Effector memory CD4-positive, alpha-beta T cell (primary cell): ENCODE data around the gene RGS10.
A peak's percentile ranks its signal among the peaks of the same experiment; 100 is the strongest.

Source experiments
- DNase-seq, 3 donors: peaks; one replicate each; pipeline ENCODE4 v3.0.0-alpha.2; 2020
- H3K27ac ChIP-seq: 2 replicates; pipeline ENCODE4 v1.7.0; 2013; ENCODE audit warnings: mild to moderate bottlenecking, low read length, moderate library complexity; ENCODE audit not compliant: insufficient read depth, poor library complexity, severe bottlenecking
- H3K27me3 ChIP-seq: replicated peaks from 2 replicates; pipeline ENCODE4 v1.7.0; 2013; ENCODE audit warnings: mild to moderate bottlenecking, low read length; ENCODE audit not compliant: insufficient read depth, control insufficient read depth, poor library complexity, severe bottlenecking
- H3K36me3 ChIP-seq: 2 replicates; pipeline ENCODE4 v1.7.0; 2013; ENCODE audit warnings: mild to moderate bottlenecking, low read length, moderate library complexity; ENCODE audit not compliant: control insufficient read depth, insufficient read depth
- H3K4me1 ChIP-seq: 2 replicates; pipeline ENCODE4 v1.7.0; 2013; ENCODE audit warnings: low read length, mild to moderate bottlenecking; ENCODE audit not compliant: control insufficient read depth, insufficient read depth, poor library complexity, severe bottlenecking
- H3K4me3 ChIP-seq: 2 replicates; pipeline ENCODE4 v1.7.0; 2013; ENCODE audit warnings: low read length, low read depth, mild to moderate bottlenecking; ENCODE audit not compliant: insufficient read depth, poor library complexity, severe bottlenecking
- H3K9me3 ChIP-seq: 2 replicates; pipeline ENCODE4 v1.7.0; 2013; ENCODE audit warnings: mild to moderate bottlenecking, low read length, moderate library complexity; ENCODE audit not compliant: control insufficient read depth

The RGS10 gene

GRCh38 chr10:119498889-119499676 is 43.4 kb downstream of the RGS10 start:
- peak overlapping the region; percentile 36 for H3K27ac ChIP-seq
- H3K36me3 ChIP-seq = no peaks in the 10 kb centered on the region
- no peak overlapping the region for H3K4me3 ChIP-seq
- no peaks in the 10 kb centered on the region for H3K9me3 ChIP-seq
- no peaks in the 10 kb centered on the region for H3K27me3 ChIP-seq
- no peak for DNase-seq
- H3K4me1 ChIP-seq = peaks cover 61% of the 10 kb centered on the region

DNA sequence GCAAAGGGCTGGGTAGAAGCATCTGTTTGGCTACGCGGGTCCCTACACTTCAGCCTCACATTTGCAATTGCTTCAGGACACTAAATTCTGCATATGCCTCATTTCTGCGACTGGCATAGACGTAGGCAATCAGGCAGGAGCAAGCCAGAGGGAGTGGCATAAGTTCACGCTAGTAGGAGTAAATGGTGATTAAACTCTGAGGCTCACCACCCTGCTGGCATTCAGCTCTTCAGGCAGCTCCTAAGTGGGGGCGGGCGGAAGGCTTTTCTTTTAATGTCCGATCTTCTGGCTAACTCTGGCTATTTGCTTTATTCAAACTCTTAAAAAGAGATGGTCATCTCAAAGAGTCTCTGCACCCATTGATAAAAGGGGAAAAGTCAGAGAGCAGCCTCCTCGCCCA is 45.3 kb downstream of the RGS10 start:
- H3K36me3 ChIP-seq = no peaks in the 10 kb centered on the region
- H3K4me1 ChIP-seq = peaks cover 50% of the 10 kb centered on the region
- no peak overlapping the region for H3K27ac ChIP-seq
- no peaks in the 10 kb centered on the region for H3K27me3 ChIP-seq
- no peaks in the 10 kb centered on the region for H3K9me3 ChIP-seq
- H3K4me3 ChIP-seq = no peak overlapping the region
- no peak for DNase-seq

DNA sequence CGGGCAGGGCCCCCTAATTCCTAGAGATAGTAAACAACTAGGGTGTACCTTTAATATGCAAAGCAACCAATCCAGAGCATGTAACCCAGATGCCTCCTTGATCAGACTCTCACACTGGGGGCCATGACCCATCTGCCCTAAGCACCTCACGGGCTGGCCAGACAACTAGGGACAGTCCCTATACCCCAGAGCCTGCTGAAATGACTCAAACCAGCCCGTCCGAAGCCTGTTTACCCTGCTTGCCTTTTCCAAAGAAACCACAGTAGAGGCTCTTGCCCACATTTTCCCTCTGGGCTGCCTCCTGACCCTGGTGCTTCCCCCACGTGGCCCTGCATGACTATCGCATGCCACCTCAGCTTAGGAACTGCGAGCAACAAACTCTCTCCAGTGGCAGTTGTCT is 46.2 kb downstream of the RGS10 start:
- no peak overlapping the region for H3K27ac ChIP-seq
- no peaks in the 10 kb centered on the region for H3K36me3 ChIP-seq
- DNase-seq = no peak
- H3K4me1 ChIP-seq = peaks cover 42% of the 10 kb centered on the region
- H3K9me3 ChIP-seq = no peaks in the 10 kb centered on the region
- no peak overlapping the region for H3K4me3 ChIP-seq
- no peaks in the 10 kb centered on the region for H3K27me3 ChIP-seq

DNA sequence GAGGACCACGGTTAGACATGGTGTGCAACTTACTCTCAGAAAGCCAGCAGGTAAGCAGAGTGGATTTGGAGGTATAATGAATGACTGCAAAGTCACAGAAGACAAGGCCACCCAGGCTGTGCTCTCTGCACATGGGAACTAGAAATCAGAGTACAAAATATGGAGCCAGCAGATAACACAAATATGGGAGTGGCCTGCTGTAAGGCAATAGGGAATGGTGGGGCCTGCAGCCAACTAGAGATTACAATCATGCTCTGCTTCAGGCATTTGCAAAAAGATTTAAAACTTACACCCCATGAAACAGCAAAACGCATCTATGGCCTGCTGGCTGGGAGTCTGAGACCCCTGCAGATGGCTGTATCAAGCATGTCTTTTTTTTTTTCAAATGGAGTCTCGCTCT is 47.0 kb downstream of the RGS10 start:
- Histone ChIP-seq H3K4me1 (peaks cover 35% of the 10 kb centered on the region), H3K27ac (no peak overlapping the region), H3K4me3 (no peak overlapping the region), H3K9me3 (no peaks in the 10 kb centered on the region), H3K36me3 (no peaks in the 10 kb centered on the region), H3K27me3 (no peaks in the 10 kb centered on the region)
- no peak for DNase-seq

DNA sequence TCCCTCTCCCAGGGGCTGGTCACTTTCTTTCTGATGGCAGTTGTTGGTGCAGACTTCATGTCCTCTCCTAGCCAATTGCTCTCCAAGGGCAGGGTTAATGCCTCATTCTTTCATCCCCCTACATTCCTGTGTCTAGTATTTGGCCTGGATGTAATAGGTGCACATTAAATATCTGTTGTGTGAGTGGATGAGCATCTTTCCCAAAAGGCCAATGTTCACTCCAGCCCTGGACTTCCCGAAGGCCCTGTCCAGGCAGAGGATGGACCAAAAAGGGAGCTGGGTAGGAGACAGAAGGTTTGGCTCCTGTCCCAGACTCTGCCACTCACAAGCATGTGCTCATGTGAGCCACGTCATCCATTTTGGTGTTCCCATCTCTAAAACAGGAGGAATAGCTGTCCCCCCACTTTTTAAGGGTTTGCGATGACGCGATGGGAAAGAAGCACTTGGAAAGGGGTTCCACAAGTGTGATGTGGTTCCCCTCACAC is 47.5 kb downstream of the RGS10 start:
- Histone ChIP-seq H3K27me3 (no peaks in the 10 kb centered on the region), H3K4me3 (no peak overlapping the region), H3K27ac (peak overlapping the region; percentile 14), H3K36me3 (no peaks in the 10 kb centered on the region), H3K4me1 (peaks cover 31% of the 10 kb centered on the region), H3K9me3 (no peaks in the 10 kb centered on the region)
- DNase-seq = no peak

GRCh38 chr10:119494236-119495020 is 48.1 kb downstream of the RGS10 start:
- Histone ChIP-seq H3K4me1 (peaks cover 31% of the 10 kb centered on the region), H3K27ac (peak overlapping the region; percentile 14), H3K27me3 (no peaks in the 10 kb centered on the region), H3K4me3 (no peak overlapping the region), H3K9me3 (no peaks in the 10 kb centered on the region), H3K36me3 (no peaks in the 10 kb centered on the region)
- no peak for DNase-seq

GRCh38 chr10:119493155-119493554 is 49.4 kb downstream of the RGS10 start:
- H3K36me3 ChIP-seq = no peaks in the 10 kb centered on the region
- no peaks in the 10 kb centered on the region for H3K27me3 ChIP-seq
- no peak overlapping the region for H3K4me3 ChIP-seq
- no peak for DNase-seq
- H3K9me3 ChIP-seq = no peaks in the 10 kb centered on the region
- no peak overlapping the region for H3K27ac ChIP-seq
- peaks cover 25% of the 10 kb centered on the region for H3K4me1 ChIP-seq

DNA sequence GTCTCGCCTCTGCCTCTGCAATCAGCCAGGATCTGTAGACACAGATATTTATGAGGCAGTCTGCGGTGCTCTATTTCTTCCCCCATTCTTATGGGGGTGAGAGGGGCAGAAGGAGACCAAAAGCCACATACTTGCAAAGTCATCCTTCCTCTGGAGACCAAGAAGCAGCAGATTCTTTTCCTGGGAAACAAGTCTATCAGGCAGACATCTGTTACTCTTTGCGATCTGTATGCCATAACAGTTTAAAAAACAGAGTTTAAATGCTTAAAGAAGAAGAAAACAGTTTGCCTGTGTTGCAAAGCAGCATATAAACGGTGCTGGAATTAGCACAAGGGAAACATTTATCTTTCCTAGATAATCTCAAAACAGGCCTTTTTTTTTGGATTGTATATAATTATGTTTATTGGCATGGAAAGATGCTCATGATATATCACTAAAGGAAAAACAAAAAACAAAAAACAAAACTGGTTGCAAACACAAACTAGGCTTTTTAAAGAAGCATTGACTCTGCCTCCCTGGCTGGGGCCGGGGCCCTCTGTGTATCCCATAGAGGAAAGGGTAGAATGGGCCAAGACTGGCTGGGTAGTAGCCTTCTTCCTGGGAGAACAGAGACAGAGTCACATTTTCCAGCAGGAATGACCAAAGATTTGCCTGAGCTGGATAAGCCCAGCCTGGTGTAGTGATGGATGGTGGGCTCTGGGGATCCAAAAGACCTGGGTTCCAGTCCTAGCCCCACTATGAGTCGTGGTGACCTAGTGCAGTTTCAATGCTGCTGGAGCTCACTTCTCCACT is 50.4 kb downstream of the RGS10 start:
- H3K9me3 ChIP-seq = no peaks in the 10 kb centered on the region
- peaks cover 25% of the 10 kb centered on the region for H3K4me1 ChIP-seq
- H3K27me3 ChIP-seq = no peaks in the 10 kb centered on the region
- H3K27ac ChIP-seq = no peak overlapping the region
- DNase-seq = no peak
- H3K36me3 ChIP-seq = no peaks in the 10 kb centered on the region
- no peak overlapping the region for H3K4me3 ChIP-seq

GRCh38 chr10:119489991-119490326 is 52.6 kb downstream of the RGS10 start:
- Histone ChIP-seq H3K4me1 (peaks cover 20% of the 10 kb centered on the region), H3K4me3 (peak overlapping the region; percentile 47), H3K36me3 (no peaks in the 10 kb centered on the region), H3K27ac (peak overlapping the region; percentile 66), H3K9me3 (no peaks in the 10 kb centered on the region), H3K27me3 (no peaks in the 10 kb centered on the region)
- no peak for DNase-seq
